ENCODE measurements around the gene CCR5AS.

DNA sequence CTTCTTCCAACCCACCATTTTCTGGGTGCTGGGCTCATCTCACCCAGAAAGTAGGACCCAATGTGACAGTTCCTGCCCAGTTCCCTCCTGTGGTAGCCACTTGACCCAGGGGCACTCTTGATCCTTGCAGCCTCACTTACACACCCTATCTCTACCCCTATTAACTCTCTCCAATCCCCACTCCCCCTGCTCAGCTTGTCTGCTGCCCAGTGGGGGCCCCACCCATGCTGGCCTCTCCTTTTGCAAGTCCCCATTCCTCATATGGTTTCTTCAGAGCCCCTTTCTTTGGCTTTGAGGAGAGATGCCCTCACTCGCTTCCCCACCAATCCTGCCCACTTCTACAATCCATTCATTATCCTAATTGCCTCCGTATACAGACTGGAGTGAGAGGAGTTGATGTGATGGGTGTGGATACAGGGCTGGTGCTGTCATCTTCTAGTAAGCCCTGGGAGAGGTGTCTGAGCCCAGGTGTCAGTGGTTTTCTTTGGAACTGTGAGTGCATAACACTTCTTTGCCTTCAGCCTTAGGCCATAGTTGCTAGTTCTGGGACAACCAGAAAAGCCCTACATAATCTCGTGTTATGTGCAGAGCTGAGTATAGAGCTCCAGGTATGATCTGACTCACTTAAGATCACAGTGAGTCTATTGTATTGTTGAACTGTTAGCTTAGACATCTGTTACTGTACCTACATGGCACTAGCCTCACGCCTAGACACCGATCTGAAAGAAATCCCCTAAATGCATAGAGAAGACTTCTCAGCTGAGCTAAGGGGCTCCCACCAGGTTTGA, 40.9 kb downstream of the CCR5AS start:
- TF ChIP-seq POLR2A (IDR thresholded peaks at IDR 0.05): no peak
- TF ChIP-seq, protein P1, sequence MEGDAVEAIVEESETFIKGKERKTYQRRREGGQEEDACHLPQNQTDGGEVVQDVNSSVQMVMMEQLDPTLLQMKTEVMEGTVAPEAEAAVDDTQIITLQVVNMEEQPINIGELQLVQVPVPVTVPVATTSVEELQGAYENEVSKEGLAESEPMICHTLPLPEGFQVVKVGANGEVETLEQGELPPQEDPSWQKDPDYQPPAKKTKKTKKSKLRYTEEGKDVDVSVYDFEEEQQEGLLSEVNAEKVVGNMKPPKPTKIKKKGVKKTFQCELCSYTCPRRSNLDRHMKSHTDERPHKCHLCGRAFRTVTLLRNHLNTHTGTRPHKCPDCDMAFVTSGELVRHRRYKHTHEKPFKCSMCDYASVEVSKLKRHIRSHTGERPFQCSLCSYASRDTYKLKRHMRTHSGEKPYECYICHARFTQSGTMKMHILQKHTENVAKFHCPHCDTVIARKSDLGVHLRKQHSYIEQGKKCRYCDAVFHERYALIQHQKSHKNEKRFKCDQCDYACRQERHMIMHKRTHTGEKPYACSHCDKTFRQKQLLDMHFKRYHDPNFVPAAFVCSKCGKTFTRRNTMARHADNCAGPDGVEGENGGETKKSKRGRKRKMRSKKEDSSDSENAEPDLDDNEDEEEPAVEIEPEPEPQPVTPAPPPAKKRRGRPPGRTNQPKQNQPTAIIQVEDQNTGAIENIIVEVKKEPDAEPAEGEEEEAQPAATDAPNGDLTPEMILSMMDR (IDR thresholded peaks at IDR 0.05): no peak
